Osteoblast (primary cell): ENCODE results near the gene AFDN. TPM values are rescaled to one million over a fixed set of nuclear protein-coding genes. Genes with fewer than 3 reads are reported as not detected.

Experiments used
- DNase-seq: peaks from one replicate; pipeline ENCODE4 v3.0.0; 2011; ENCODE audit warnings: low spot score, mixed read lengths; ENCODE audit not compliant: insufficient read length; ENCODE audit errors: missing footprints
- H2AFZ ChIP-seq: 2 replicates; pipeline ENCODE4 v1.6.0; 2011; ENCODE audit warnings: mild to moderate bottlenecking, low read length
- H3K27ac ChIP-seq: 2 replicates; pipeline ENCODE4 v1.5.1; 2011; ENCODE audit warnings: mild to moderate bottlenecking, low read depth, low read length, moderate library complexity
- H3K27me3 ChIP-seq: 2 replicates; pipeline ENCODE4 v1.6.0; 2012; ENCODE audit warnings: mild to moderate bottlenecking, control low read depth, inconsistent platforms, low read length, moderate library complexity; ENCODE audit not compliant: insufficient read depth
- H3K36me3 ChIP-seq: 2 replicates; pipeline ENCODE4 v1.5.1; 2011; ENCODE audit warnings: mild to moderate bottlenecking, low read length, control low read depth, moderate library complexity; ENCODE audit not compliant: insufficient read depth
- H3K4me1 ChIP-seq: 2 replicates; pipeline ENCODE4 v1.5.1; 2011; ENCODE audit warnings: mild to moderate bottlenecking, low read length, control low read depth, moderate library complexity; ENCODE audit not compliant: insufficient read depth
- H3K4me2 ChIP-seq: 2 replicates; pipeline ENCODE4 v1.6.0; 2011; ENCODE audit warnings: mild to moderate bottlenecking, low read length; ENCODE audit not compliant: insufficient read depth
- H3K4me3 ChIP-seq: fragments of 200-600 bp; sonication (generic); 3 replicates; pipeline ENCODE4 v1.5.1; 2012; ENCODE audit warnings: mild to moderate bottlenecking, low read length, inconsistent platforms; ENCODE audit not compliant: insufficient read depth
- H3K79me2 ChIP-seq: 2 replicates; pipeline ENCODE4 v1.6.0; 2012; ENCODE audit warnings: mild to moderate bottlenecking, low read length, control low read depth, inconsistent platforms; ENCODE audit not compliant: insufficient read depth
- H3K9me3 ChIP-seq: 2 replicates; pipeline ENCODE4 v1.5.1; 2011; ENCODE audit warnings: low read depth, low read length, control low read depth
- H4K20me1 ChIP-seq: 2 replicates; pipeline ENCODE4 v1.6.0; 2012; ENCODE audit warnings: mild to moderate bottlenecking, low read length, control low read depth; ENCODE audit not compliant: insufficient read depth
- total RNA-seq: library from RNA; depleted of rRNA; stranded (reverse); fragments of >200 nt; gene quantifications from 2 replicates; pipeline ENCODE4 v1.2.3, GENCODE V29; 2012
- TF ChIP-seq, protein P1 (sequence below): IDR thresholded peaks from 2 replicates; pipeline ENCODE4 v1.5.1; 2011; ENCODE audit warnings: mild to moderate bottlenecking, low read depth, low read length, moderate library complexity; ENCODE audit errors: extremely low read depth

Gene AFDN
- total RNA-seq, 1 donor: 52.5 TPM

DNA sequence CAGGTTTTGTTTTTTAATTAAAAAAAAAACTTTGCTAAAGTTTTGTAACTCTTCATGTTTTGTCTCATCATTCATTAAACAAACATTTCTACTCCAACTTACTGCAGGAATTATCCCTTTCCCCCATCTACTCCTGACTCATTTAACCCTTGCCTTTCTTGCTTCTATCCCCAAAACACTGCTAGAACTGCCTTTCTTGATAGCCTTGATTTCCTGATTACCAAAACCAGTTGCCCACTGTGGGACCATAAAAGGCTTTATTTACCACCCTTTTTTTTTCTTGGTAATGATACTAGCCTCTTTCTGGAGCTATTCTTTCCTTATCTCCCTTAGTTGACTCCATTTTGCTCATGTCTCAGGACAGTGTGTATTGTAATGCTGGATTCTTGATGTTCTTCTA lies 15.3 kb downstream of the AFDN start:
- H3K4me1 ChIP-seq: peaks cover 13% of the 10 kb centered on the region
- no peak overlapping the region for H2AFZ ChIP-seq
- no peak overlapping the region for H3K27ac ChIP-seq
- H3K4me3 ChIP-seq: no peak overlapping the region
- H3K27me3 ChIP-seq: no peaks in the 10 kb centered on the region
- TF ChIP-seq, protein P1, sequence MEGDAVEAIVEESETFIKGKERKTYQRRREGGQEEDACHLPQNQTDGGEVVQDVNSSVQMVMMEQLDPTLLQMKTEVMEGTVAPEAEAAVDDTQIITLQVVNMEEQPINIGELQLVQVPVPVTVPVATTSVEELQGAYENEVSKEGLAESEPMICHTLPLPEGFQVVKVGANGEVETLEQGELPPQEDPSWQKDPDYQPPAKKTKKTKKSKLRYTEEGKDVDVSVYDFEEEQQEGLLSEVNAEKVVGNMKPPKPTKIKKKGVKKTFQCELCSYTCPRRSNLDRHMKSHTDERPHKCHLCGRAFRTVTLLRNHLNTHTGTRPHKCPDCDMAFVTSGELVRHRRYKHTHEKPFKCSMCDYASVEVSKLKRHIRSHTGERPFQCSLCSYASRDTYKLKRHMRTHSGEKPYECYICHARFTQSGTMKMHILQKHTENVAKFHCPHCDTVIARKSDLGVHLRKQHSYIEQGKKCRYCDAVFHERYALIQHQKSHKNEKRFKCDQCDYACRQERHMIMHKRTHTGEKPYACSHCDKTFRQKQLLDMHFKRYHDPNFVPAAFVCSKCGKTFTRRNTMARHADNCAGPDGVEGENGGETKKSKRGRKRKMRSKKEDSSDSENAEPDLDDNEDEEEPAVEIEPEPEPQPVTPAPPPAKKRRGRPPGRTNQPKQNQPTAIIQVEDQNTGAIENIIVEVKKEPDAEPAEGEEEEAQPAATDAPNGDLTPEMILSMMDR: no peak
- H3K9me3 ChIP-seq: no peaks in the 10 kb centered on the region
- H3K79me2 ChIP-seq: peaks cover 68% of the 10 kb centered on the region
- H3K36me3 ChIP-seq: no peaks in the 10 kb centered on the region
- no peak for DNase-seq
- H4K20me1 ChIP-seq: peaks cover 34% of the 10 kb centered on the region
- H3K4me2 ChIP-seq: no peak overlapping the region

GRCh38 chr6:167842457-167842856 lies 15.7 kb downstream of the AFDN start:
- TF ChIP-seq, protein P1: no peak
- no peak overlapping the region for H2AFZ ChIP-seq
- no peak overlapping the region for H3K4me3 ChIP-seq
- H3K27me3 ChIP-seq: no peaks in the 10 kb centered on the region
- H3K4me1 ChIP-seq: peaks cover 17% of the 10 kb centered on the region
- H3K27ac ChIP-seq: no peak overlapping the region
- H3K79me2 ChIP-seq: peaks cover 66% of the 10 kb centered on the region
- H3K36me3 ChIP-seq: no peaks in the 10 kb centered on the region
- peaks cover 36% of the 10 kb centered on the region for H4K20me1 ChIP-seq
- no peak for DNase-seq
- no peak overlapping the region for H3K4me2 ChIP-seq
- H3K9me3 ChIP-seq: no peaks in the 10 kb centered on the region

DNA sequence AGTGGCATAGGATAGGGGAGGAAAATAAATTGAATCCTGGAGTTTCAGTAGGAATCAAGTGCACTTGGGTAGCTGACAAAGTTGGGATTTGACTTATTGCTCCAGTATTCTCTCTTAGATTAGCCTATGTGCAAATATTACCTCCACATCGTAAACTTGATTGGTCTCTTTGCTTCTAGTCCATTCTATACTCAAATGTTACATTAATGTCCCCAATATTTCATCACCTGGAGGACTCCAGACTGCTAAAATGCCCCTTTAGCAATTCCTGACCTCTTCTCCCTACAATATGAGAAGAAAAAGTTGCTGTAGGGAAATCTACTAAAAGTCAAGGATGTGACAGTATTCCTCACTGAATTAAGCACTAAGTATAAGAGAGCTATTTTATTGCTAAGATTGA lies 16.3 kb downstream of the AFDN start:
- no peaks in the 10 kb centered on the region for H3K36me3 ChIP-seq
- H3K27me3 ChIP-seq: no peaks in the 10 kb centered on the region
- no peak overlapping the region for H3K4me2 ChIP-seq
- H3K27ac ChIP-seq: no peak overlapping the region
- peaks cover 37% of the 10 kb centered on the region for H4K20me1 ChIP-seq
- TF ChIP-seq, protein P1: no peak
- H3K79me2 ChIP-seq: peaks cover 65% of the 10 kb centered on the region
- no peak overlapping the region for H2AFZ ChIP-seq
- no peak for DNase-seq
- H3K9me3 ChIP-seq: no peaks in the 10 kb centered on the region
- no peak overlapping the region for H3K4me3 ChIP-seq
- peaks cover 17% of the 10 kb centered on the region for H3K4me1 ChIP-seq

DNA sequence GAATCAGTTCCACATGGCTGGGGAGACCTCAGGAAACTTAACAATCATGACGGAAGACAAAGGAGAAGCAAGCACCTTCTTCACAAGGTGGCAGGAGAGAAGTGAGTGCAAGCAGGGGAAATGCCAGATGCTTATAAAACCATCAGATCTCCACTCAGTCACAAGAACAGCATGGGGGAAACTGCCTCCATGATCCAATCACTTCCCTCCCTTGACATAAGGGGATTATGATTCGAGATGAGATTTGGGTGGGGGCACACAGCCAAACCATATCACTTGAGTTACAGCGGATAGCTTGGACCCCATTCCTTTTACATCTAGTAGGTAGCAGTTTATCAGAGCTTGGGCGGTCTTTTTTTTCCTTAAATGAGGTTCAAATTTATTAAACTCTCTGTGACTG lies 19.1 kb downstream of the AFDN start:
- Histone ChIP-seq H3K79me2 (peaks cover 60% of the 10 kb centered on the region), H3K4me1 (peaks cover 20% of the 10 kb centered on the region), H3K4me2 (no peak overlapping the region), H2AFZ (no peak overlapping the region), H4K20me1 (peaks cover 20% of the 10 kb centered on the region), H3K4me3 (no peak overlapping the region), H3K9me3 (no peaks in the 10 kb centered on the region), H3K27me3 (no peaks in the 10 kb centered on the region), H3K27ac (no peak overlapping the region), H3K36me3 (no peaks in the 10 kb centered on the region)
- TF ChIP-seq, protein P1: no peak
- no peak for DNase-seq
